GM18502 (cell line): Measurements from ENCODE around the gene SMIM5.
A peak's percentile ranks its signal among the peaks of the same experiment; 100 is the strongest.
"Not testable (repeated sequence)": the region's sequence is repeated elsewhere in the genome, so short reads cannot be mapped to it uniquely, and the experiment has no call there.

Source experiments
- ATAC-seq: cut with Tn5 transposase; IDR thresholded peaks from one replicate; pipeline ENCODE4 v1.9.1; 2021; ENCODE audit warnings: mild to moderate bottlenecking; ENCODE audit not compliant: unreplicated experiment, poor library complexity

The SMIM5 gene, protein sequence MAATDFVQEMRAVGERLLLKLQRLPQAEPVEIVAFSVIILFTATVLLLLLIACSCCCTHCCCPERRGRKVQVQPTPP

GRCh38 chr17:75632863-75633485 is at the start of gene SMIM5:
TSS of gene SMIM5 (plus strand) at chr17:75633434. CDS start at chr17:75640202, 6,768 bp downstream.
- no peak for ATAC-seq

- no peak for ATAC-seq
Measured at GRCh38 chr17:75584849-75585175, 48.4 kb upstream of the SMIM5 start.

GRCh38 chr17:75587675-75588595 is 45.3 kb upstream of the SMIM5 start, which contains the start of gene MYO15B:
TSS of gene MYO15B (plus strand) at chr17:75587800. CDS start at chr17:75588058, 258 bp downstream.
- ATAC-seq: no peak

- peak; percentile 11 for ATAC-seq
Measured at GRCh38 chr17:75588596-75589011, 44.6 kb upstream of the SMIM5 start.

DNA sequence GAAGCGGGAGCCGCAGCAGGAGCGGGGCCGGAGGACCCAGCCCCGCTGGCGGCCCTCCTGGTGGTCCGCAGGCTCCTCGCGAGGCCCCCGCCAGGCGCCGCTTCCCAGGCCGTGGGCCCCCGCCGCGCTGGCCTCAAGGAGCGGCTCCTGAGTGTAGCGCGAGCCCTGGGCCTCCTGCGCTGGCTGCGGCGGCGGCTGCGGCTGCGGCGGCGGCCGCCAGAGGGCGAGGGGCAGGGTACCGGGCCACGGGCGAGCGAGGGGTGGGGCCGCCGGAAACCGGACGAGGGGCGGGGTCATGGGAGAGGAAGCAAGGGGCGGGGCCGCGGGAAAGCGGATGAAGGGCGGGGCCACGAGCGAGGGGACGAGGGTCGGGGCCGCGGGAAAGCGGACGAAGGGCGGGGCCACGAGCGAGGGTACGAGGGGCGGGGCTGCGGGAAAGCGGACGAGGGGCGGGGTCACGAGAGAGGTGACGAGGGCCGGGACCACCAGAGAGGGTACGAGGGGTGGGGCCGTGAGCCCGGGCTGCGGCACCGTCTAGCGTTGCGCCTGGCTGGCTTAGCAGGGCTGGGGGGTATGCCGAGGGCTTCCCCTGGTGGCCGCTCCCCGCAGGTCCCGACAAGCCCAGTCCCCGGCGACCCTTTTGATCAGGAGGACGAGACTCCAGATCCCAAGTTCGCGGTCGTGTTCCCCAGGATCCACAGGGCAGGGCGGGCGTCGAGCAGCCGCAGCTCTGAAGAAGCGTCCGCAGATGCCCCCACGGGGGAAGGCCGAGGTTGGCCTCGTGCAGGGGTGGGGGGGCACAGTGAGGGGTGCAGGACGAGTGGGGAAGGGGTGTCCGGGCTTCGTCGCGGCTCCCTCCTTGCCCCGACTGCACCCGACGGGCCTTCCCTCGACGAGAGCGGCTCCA is 44.0 kb upstream of the SMIM5 start:
- ATAC-seq: peak; percentile 77

- ATAC-seq: no peak
Measured at GRCh38 chr17:75589919-75590303, 43.3 kb upstream of the SMIM5 start.

DNA sequence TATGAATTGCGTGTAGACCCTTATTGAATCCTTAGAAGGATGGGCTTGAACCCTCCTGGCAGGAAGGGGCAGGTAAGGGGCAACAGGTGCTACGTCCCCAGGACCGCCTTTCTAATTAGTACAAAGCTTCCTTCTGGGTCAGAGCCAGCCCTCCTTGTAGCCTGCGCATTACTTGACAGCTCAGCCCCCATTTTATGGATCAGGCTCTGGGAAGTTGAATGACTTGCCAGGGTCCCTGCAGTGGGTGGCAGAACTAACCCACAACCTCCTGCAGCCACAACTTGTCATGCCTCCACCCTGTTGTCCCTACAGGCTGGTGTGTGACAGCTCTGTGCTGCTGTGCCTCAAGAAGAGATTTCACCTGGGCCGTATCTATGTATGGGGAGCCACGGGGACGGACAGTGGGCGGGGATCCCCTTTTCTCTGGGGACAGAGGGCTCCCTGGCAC is 42.9 kb upstream of the SMIM5 start:
- no peak for ATAC-seq

GRCh38 chr17:75590849-75591721 is 42.1 kb upstream of the SMIM5 start:
- ATAC-seq: no peak

- no peak for ATAC-seq
Measured at GRCh38 chr17:75591722-75592302, 41.4 kb upstream of the SMIM5 start.

DNA sequence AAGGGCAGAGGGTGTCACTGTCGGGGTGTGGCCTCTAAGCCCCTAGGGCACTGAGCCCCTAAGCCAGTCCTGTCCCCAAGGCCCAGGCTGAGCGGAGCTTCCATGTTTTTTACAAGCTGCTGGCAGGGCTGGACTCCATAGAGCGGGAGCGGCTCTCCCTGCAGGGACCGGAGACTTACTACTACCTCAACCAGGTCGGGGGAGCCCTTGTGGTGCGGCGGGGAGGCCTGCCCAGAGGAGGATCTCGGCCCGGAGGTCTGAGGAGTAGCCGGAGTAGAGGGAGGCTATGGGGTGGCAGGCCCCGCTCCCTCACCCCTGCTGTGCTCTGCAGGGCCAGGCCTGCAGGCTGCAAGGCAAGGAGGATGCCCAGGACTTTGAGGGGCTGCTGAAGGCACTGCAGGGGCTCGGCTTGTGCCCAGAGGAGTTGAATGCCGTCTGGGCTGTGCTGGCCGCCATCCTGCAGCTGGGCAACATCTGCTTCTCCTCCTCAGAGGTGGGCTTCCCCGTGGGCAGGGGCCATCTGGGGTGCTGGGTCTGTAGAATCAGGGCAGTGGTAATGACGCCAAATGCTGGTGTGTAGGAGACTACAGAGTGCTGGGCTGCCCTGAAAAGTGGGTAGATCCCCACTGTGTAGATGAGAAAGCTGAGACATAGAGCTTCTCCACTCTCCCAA is 40.8 kb upstream of the SMIM5 start:
- ATAC-seq: no peak

DNA sequence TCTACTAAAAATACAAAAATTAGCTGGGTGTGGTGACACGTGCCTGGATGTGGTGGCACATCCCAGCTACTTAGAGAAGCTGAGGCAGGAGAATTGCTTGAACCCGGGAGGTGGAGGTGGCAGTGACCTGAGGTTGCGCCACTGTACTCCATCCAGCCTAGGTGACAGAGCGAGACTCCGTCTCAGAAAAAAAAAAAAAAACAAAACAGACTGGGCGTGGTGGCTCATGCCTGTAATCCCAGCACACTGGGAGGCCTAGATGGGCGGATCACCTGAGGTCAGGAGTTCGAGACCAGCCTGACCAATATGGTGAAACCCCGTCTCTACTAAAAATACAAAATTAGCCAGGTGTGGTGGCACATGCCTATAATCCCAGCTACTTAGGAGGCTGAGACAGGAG is 39.8 kb upstream of the SMIM5 start:
- not testable (repeated sequence) for ATAC-seq

GRCh38 chr17:75594499-75595283 is 38.5 kb upstream of the SMIM5 start:
- no peak for ATAC-seq

GRCh38 chr17:75595284-75595919 is 37.8 kb upstream of the SMIM5 start:
- no peak for ATAC-seq

- no peak for ATAC-seq
Measured at GRCh38 chr17:75595920-75596313, 37.3 kb upstream of the SMIM5 start.

GRCh38 chr17:75596320-75597087 is 36.7 kb upstream of the SMIM5 start:
- ATAC-seq: no peak
